Measurements from ENCODE around the gene TMEM108.

The TMEM108 gene

GRCh38 chr3:133238015-133238414 lies 199.8 kb downstream of the TMEM108 start:
- no peak for DNase-seq

- no peak for DNase-seq
These were observed 207.9 kb downstream of the TMEM108 start for GRCh38 chr3:133246119-133246518.

- no peak for DNase-seq
These were observed 208.6 kb downstream of the TMEM108 start for GRCh38 chr3:133246773-133247172.

GRCh38 chr3:133248389-133248788 lies 210.2 kb downstream of the TMEM108 start:
- no peak for DNase-seq

- no peak for DNase-seq
These were observed 211.3 kb downstream of the TMEM108 start for GRCh38 chr3:133249490-133249889.

- no peak for DNase-seq
These were observed 216.0 kb downstream of the TMEM108 start for GRCh38 chr3:133254151-133254550.

- DNase-seq: no peak
These were observed 216.5 kb downstream of the TMEM108 start for GRCh38 chr3:133254716-133255115.

- peak; percentile 9 for DNase-seq
These were observed 218.7 kb downstream of the TMEM108 start for GRCh38 chr3:133256787-133257483.

GRCh38 chr3:133258358-133258757 lies 220.2 kb downstream of the TMEM108 start:
- no peak for DNase-seq

- no peak for DNase-seq
These were observed 221.6 kb downstream of the TMEM108 start for GRCh38 chr3:133259767-133260166.

- DNase-seq: no peak
These were observed 224.1 kb downstream of the TMEM108 start for GRCh38 chr3:133262333-133262732.

- DNase-seq: no peak
These were observed 226.7 kb downstream of the TMEM108 start for GRCh38 chr3:133264920-133265319.

- no peak for DNase-seq
These were observed 230.5 kb downstream of the TMEM108 start for GRCh38 chr3:133268726-133269134.

GRCh38 chr3:133269393-133269792 lies 231.2 kb downstream of the TMEM108 start:
- no peak for DNase-seq

- DNase-seq: no peak
These were observed 232.4 kb downstream of the TMEM108 start for GRCh38 chr3:133270631-133271030.

- DNase-seq: no peak
These were observed 232.9 kb downstream of the TMEM108 start for GRCh38 chr3:133271042-133271441.

GRCh38 chr3:133271539-133271938 lies 233.3 kb downstream of the TMEM108 start:
- DNase-seq: no peak

- DNase-seq: no peak
These were observed 235.2 kb downstream of the TMEM108 start for GRCh38 chr3:133273346-133273745.

GRCh38 chr3:133274477-133274876 lies 236.3 kb downstream of the TMEM108 start:
- no peak for DNase-seq

- DNase-seq: no peak
These were observed 238.4 kb downstream of the TMEM108 start for GRCh38 chr3:133276594-133276993.

GRCh38 chr3:133277813-133278212 lies 239.6 kb downstream of the TMEM108 start:
- no peak for DNase-seq

- DNase-seq: no peak
These were observed 240.3 kb downstream of the TMEM108 start for GRCh38 chr3:133278260-133279043.

GRCh38 chr3:133280586-133280985 lies 242.4 kb downstream of the TMEM108 start:
- DNase-seq: no peak

GRCh38 chr3:133282236-133282635 lies 244.0 kb downstream of the TMEM108 start:
- no peak for DNase-seq
